Measurements from ENCODE around the gene REC114. TPM values are rescaled to one million over a fixed set of nuclear protein-coding genes. Genes with fewer than 3 reads are reported as not detected.

REC114 gene
- total and polyA plus RNA-seq, 2 donors (not counting 3 experiments of a cell fraction or from before 2014, with no cell fraction given): not detected

DNA sequence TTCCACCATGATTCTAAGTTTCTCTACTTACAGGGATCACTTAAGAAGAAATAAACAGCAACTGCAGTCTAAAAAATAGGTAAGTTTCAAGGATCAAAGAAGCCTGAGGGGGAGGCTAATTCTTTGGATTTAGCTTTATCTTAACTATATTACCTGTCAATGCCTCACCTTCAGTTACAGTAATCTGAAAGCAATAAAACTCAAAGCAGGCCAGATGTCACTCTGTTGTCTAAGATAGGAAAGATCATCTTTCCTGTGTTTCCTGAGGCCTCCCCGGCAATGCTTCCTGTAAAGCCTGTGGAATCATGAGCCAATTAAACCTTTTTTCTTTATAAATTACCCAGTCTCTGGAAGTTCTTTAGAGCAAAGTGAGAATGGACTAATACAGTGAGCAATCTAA is 130.1 kb downstream of the REC114 start:
- intact Hi-C loops (cut with micrococcal nuclease): no loop called here

More for the DNA sequence above, 130.1 kb downstream of the REC114 start:
- no TSS peak for BruUV-seq (replicated peaks)
- no peak overlapping the region for H3K4me3 ChIP-seq (replicated peaks in 1 of 3; ENCODE audit: insufficient read depth in 1 of 3, low read depth in 1 of 3, low read length in 3 of 3)
- no peaks in the 10 kb centered on the region for H3K9me1 ChIP-seq (replicated peaks; ENCODE audit: control insufficient read depth, extremely low read depth, insufficient read depth, low read length)
- peaks cover 12 to 27% of the 10 kb centered on the region in 2 experiments for H3K36me3 ChIP-seq (ENCODE audit: control insufficient read depth in 2 of 2, extremely low read depth in 1 of 2, insufficient read depth in 2 of 2, low read length in 2 of 2)
- TF ChIP-seq POLR2A (IDR thresholded peaks at IDR 0.05; ENCODE audit: low read depth, low read length): no peak
- TF ChIP-seq FOS (IDR thresholded peaks at IDR 0.05; ENCODE audit: borderline replicate concordance, insufficient read depth, low read length): no peak
- no peak for TF ChIP-seq MYC (IDR thresholded peaks at IDR 0.05; ENCODE audit: low read depth, low read length)
- no peak for TF ChIP-seq JUN (IDR thresholded peaks at IDR 0.05; ENCODE audit: borderline replicate concordance, insufficient read depth, insufficient read length, low read depth)
- TF ChIP-seq, protein P1, sequence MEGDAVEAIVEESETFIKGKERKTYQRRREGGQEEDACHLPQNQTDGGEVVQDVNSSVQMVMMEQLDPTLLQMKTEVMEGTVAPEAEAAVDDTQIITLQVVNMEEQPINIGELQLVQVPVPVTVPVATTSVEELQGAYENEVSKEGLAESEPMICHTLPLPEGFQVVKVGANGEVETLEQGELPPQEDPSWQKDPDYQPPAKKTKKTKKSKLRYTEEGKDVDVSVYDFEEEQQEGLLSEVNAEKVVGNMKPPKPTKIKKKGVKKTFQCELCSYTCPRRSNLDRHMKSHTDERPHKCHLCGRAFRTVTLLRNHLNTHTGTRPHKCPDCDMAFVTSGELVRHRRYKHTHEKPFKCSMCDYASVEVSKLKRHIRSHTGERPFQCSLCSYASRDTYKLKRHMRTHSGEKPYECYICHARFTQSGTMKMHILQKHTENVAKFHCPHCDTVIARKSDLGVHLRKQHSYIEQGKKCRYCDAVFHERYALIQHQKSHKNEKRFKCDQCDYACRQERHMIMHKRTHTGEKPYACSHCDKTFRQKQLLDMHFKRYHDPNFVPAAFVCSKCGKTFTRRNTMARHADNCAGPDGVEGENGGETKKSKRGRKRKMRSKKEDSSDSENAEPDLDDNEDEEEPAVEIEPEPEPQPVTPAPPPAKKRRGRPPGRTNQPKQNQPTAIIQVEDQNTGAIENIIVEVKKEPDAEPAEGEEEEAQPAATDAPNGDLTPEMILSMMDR (IDR thresholded peaks at IDR 0.05; ENCODE audit: extremely low read depth in 1 of 2, insufficient read depth in 1 of 2, low read depth in 1 of 2, low read length in 2 of 2): no peak
- no peak for TF ChIP-seq EZH2 (IDR thresholded peaks at IDR 0.05; ENCODE audit: borderline replicate concordance, low read depth, low read length, severe bottlenecking)
- TF ChIP-seq, protein P2, sequence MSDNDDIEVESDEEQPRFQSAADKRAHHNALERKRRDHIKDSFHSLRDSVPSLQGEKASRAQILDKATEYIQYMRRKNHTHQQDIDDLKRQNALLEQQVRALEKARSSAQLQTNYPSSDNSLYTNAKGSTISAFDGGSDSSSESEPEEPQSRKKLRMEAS (IDR thresholded peaks at IDR 0.05; ENCODE audit: insufficient read depth, insufficient read length): no peak
- TF ChIP-seq POLR2AphosphoS5 (IDR thresholded peaks at IDR 0.05; ENCODE audit: insufficient read depth, low read depth, low read length): no peak
- no peak for TF ChIP-seq GATA2 (IDR thresholded peaks at IDR 0.05; ENCODE audit: insufficient read depth, insufficient read length, low read depth, low read length)
- no peak overlapping the region for H3K9ac ChIP-seq (replicated peaks; ENCODE audit: extremely low read depth, insufficient read depth, low read length)
- dilution Hi-C loops (cut with MboI; ENCODE audit: extremely low pct_ligation_motif_present, low sequenced_read_pairs): no loop called here
- ChIA-PET POLR2A (no interaction called here), CTCF (interaction anchor here (0.7 to 2.4 kb wide), 4 partner anchors 13 to 64 kb away, joined by 3 to 13 read pairs (median 6); partner anchors contain the start of gene NPTN)
- H3K9me3 ChIP-seq (replicated peaks; ENCODE audit: control insufficient read depth, insufficient read depth, low read length): no peaks in the 10 kb centered on the region
- H4K20me1 ChIP-seq (replicated peaks; ENCODE audit: control insufficient read depth, extremely low read depth, insufficient read depth, low read length): no peaks in the 10 kb centered on the region
- DNase-seq (ENCODE audit: low read depth, low spot score): no peak
- H3K4me2 ChIP-seq (ENCODE audit: insufficient read depth, low read length): no peak overlapping the region
- no peaks in the 10 kb centered on the region for H3K79me2 ChIP-seq (ENCODE audit: control insufficient read depth, insufficient read depth, low read length)
- no peak for FAIRE-seq
- H2AFZ ChIP-seq (ENCODE audit: low read depth, low read length): no peak overlapping the region
- peak overlapping the region; percentile 34 for H3K27ac ChIP-seq (ENCODE audit: insufficient read depth, low read depth, low read length)
- H3K27me3 ChIP-seq (ENCODE audit: control insufficient read depth in 2 of 2, insufficient read depth in 2 of 2, low read length in 2 of 2): no peaks in the 10 kb centered on the region
- H3K4me1 ChIP-seq (ENCODE audit: control insufficient read depth, extremely low read depth, insufficient read depth, low read length): peaks cover 13% of the 10 kb centered on the region
